HCT116 (cell line): ENCODE results near the gene DPF3. TPM values are rescaled to one million over a fixed set of nuclear protein-coding genes. Genes with fewer than 3 reads are reported as not detected.

Experiments used
- ATAC-seq: fragments of 200-7000 bp; cut with Tn5 transposase; 2 replicates; pipeline ENCODE4 v1.9.1; 2020; ENCODE audit warnings: mild to moderate bottlenecking, moderate library complexity
- BruUV-seq: library from RNA; stranded (reverse); fragments of 400-500 nt; replicated peaks from 2 replicates; lab custom pipeline; 2021; lab: Mats Ljungman, UMichigan
- CTCF ChIA-PET: fragments of 300-600 bp; sonication (Branson Sonifier 250); formaldehyde crosslinking; loops from one replicate; lab custom pipeline; 2021; ENCODE audit warnings: antibody characterized with exemption; lab: Charles Lee
- POLR2A ChIA-PET: fragments of 300-600, 350-600 bp; sonication (Branson Sonifier 250); formaldehyde crosslinking; loops from one replicate; lab custom pipeline; 2021; ENCODE audit warnings: antibody characterized with exemption; lab: Charles Lee
- RAD21 ChIA-PET, 2 experiments: fragments of 300-600 bp; sonication (Branson Sonifier 250); formaldehyde crosslinking; loops; one replicate each; lab custom pipeline; 2023; ENCODE audit warnings: low total read pairs in 2 of 2; ENCODE audit not compliant: uncharacterized antibody in 2 of 2, unreplicated experiment in 2 of 2, low non-redundant PET in 1 of 2; lab: Charles Lee
- DNase-seq: peaks from one replicate; pipeline ENCODE4 v3.0.0-alpha.2; 2010; ENCODE audit warnings: low read depth, low spot score
- H2AFZ ChIP-seq: fragments of 200-600 bp; shearing (Covaris generic), sonication (generic); 2 replicates; pipeline ENCODE4 v1.6.1; 2017; ENCODE audit warnings: low read depth, mixed run types, mixed read lengths, antibody characterized with exemption, low read length; ENCODE audit not compliant: poor library complexity, severe bottlenecking
- H3K27ac ChIP-seq: 2 replicates; pipeline ENCODE4 v1.5.1; 2012; ENCODE audit warnings: low read depth, low read length
- H3K27me3 ChIP-seq: fragments of 200-600 bp; sonication (generic); 2 replicates; pipeline ENCODE4 v1.6.1; 2016; ENCODE audit warnings: mixed run types, low read length, mixed read lengths; ENCODE audit not compliant: insufficient read depth
- H3K36me3 ChIP-seq, 2 experiments: fragments of 200-500 bp in 1 of 2; fragments of 200-600 bp in 1 of 2; sonication (Bioruptor generic) in 1 of 2; sonication (generic) in 1 of 2; 2 replicates each; pipeline versions ENCODE4 v1.5.1 to v1.6.1; 2014 to 2016; ENCODE audit warnings: low read length in 2 of 2, inconsistent platforms in 1 of 2, mixed read lengths in 1 of 2, mixed run types in 1 of 2; ENCODE audit not compliant: insufficient read depth in 2 of 2, control insufficient read depth in 1 of 2
- H3K4me1 ChIP-seq, 2 experiments: fragments of 200-600 bp in 1 of 2; sonication (generic) in 1 of 2; 2 replicates each; pipeline versions ENCODE4 v1.5.1 to v1.6.1; 2012 to 2017; ENCODE audit warnings: low read length in 2 of 2, inconsistent platforms in 1 of 2, mild to moderate bottlenecking in 1 of 2, mixed read lengths in 1 of 2, mixed run types in 1 of 2, moderate library complexity in 1 of 2; ENCODE audit not compliant: insufficient read depth in 2 of 2, control insufficient read depth in 1 of 2
- H3K4me2 ChIP-seq: fragments of 200-600 bp; sonication (generic); 2 replicates; pipeline ENCODE4 v1.6.1; 2017; ENCODE audit warnings: mixed run types, low read length, mixed read lengths
- H3K4me3 ChIP-seq, 2 experiments: fragments of 200-600 bp in 1 of 2; sonication (generic) in 1 of 2; replicated peaks in 1 of 2; 2 replicates each; pipeline ENCODE4 v1.5.1; 2011 to 2016; ENCODE audit warnings: low read length in 2 of 2, control low read depth in 1 of 2, low read depth in 1 of 2, mild to moderate bottlenecking in 1 of 2, mixed read lengths in 1 of 2, mixed run types in 1 of 2
- H3K79me2 ChIP-seq: fragments of 200-600 bp; sonication (generic); 2 replicates; pipeline ENCODE4 v1.6.1; 2017; ENCODE audit warnings: mild to moderate bottlenecking, mixed run types, low read length, moderate library complexity, mixed read lengths; ENCODE audit not compliant: insufficient read depth
- H3K9ac ChIP-seq: fragments of 200-600 bp; sonication (generic); 2 replicates; pipeline ENCODE4 v1.6.1; 2016; ENCODE audit warnings: low read length, mixed read lengths
- H3K9me2 ChIP-seq: fragments of 200-600 bp; sonication (generic), shearing (Covaris generic); 2 replicates; pipeline ENCODE4 v1.6.1; 2017; ENCODE audit warnings: mixed run types, mild to moderate bottlenecking, moderate library complexity; ENCODE audit not compliant: insufficient read depth
- H3K9me3 ChIP-seq, 2 experiments: fragments of 200-500 bp in 1 of 2; fragments of 200-600 bp in 1 of 2; sonication (Bioruptor generic) in 1 of 2; sonication (generic) in 1 of 2; 2 replicates each; pipeline ENCODE4 v1.6.1; 2014 to 2017; ENCODE audit warnings: low read length in 2 of 2, mixed read lengths in 2 of 2, inconsistent platforms in 1 of 2, low read depth in 1 of 2, mild to moderate bottlenecking in 1 of 2, mixed run types in 1 of 2, moderate library complexity in 1 of 2; ENCODE audit not compliant: control insufficient read depth in 1 of 2, insufficient read depth in 1 of 2
- H4K20me1 ChIP-seq: fragments of 200-600 bp; sonication (generic), shearing (Covaris generic); 2 replicates; pipeline ENCODE4 v1.6.1; 2017; ENCODE audit warnings: mixed run types, mild to moderate bottlenecking, moderate library complexity; ENCODE audit not compliant: insufficient read depth
- CEBPB ChIP-seq: IDR thresholded peaks from 2 replicates; pipeline ENCODE4 v1.6.1; 2012; ENCODE audit warnings: low read depth
- EGR1 ChIP-seq: IDR thresholded peaks from 2 replicates; pipeline ENCODE4 v1.6.1; 2012; ENCODE audit warnings: low read depth
- ELF1 ChIP-seq: IDR thresholded peaks from 2 replicates; pipeline ENCODE4 v1.6.1; 2012; ENCODE audit warnings: low read depth, borderline replicate concordance
- EZH2 ChIP-seq: fragments of 200-600 bp; sonication (generic); IDR thresholded peaks from 2 replicates; pipeline ENCODE4 v1.6.1; 2017; ENCODE audit warnings: antibody characterized with exemption, mixed run types
- EZH2phosphoT487 ChIP-seq: fragments of 200-600 bp; IDR thresholded peaks from 2 replicates; pipeline ENCODE4 v1.6.1; 2018; ENCODE audit warnings: antibody characterized with exemption, borderline replicate concordance
- FOSL1 ChIP-seq: IDR thresholded peaks from 2 replicates; pipeline ENCODE4 v1.6.1; 2012; ENCODE audit warnings: low read depth
- MAX ChIP-seq: IDR thresholded peaks from 2 replicates; pipeline ENCODE4 v1.6.1; 2012
- POLR2A ChIP-seq: IDR thresholded peaks from 2 replicates; pipeline ENCODE4 v1.7.0; 2011; ENCODE audit warnings: borderline replicate concordance; ENCODE audit not compliant: insufficient read depth, insufficient read length; ENCODE audit errors: extremely low read depth
- POLR2AphosphoS5 ChIP-seq: IDR thresholded peaks from 2 replicates; pipeline ENCODE4 v1.6.1; 2011; ENCODE audit warnings: mild to moderate bottlenecking, low read depth, low read length, moderate library complexity
- RAD21 ChIP-seq: IDR thresholded peaks from 2 replicates; pipeline ENCODE4 v1.6.1; 2012; ENCODE audit warnings: low read depth, mild to moderate bottlenecking
- REST ChIP-seq: IDR thresholded peaks from 2 replicates; pipeline ENCODE4 v1.6.1; 2012; ENCODE audit warnings: low read depth
- SIN3A ChIP-seq: IDR thresholded peaks from 2 replicates; pipeline ENCODE4 v1.6.1; 2012; ENCODE audit warnings: low read depth
- SP1 ChIP-seq: IDR thresholded peaks from 2 replicates; pipeline ENCODE4 v1.6.1; 2012; ENCODE audit warnings: low read depth
- SRF ChIP-seq: IDR thresholded peaks from 2 replicates; pipeline ENCODE4 v1.6.1; 2012; ENCODE audit warnings: low read depth
- TCF7L2 ChIP-seq: IDR thresholded peaks from 2 replicates; pipeline ENCODE4 v1.7.0; 2011; ENCODE audit warnings: borderline replicate concordance, inconsistent platforms; ENCODE audit not compliant: insufficient read depth, insufficient read length; ENCODE audit errors: extremely low read depth
- YY1 ChIP-seq: IDR thresholded peaks from 2 replicates; pipeline ENCODE4 v1.6.1; 2011; ENCODE audit warnings: low read length, low read depth, moderate library complexity, mild to moderate bottlenecking; ENCODE audit not compliant: insufficient replicate concordance; ENCODE audit errors: extremely low read depth
- ZBTB33 ChIP-seq: IDR thresholded peaks from 2 replicates; pipeline ENCODE4 v1.6.1; 2011; ENCODE audit warnings: mild to moderate bottlenecking, low read length, moderate library complexity; ENCODE audit not compliant: insufficient replicate concordance; ENCODE audit errors: extremely low read depth
- ZFX ChIP-seq: fragments of 450-650 bp; IDR thresholded peaks from 2 replicates; pipeline ENCODE4 v1.6.1; 2017
- ZNF274 ChIP-seq: fragments of 200-500 bp; sonication (Bioruptor generic); IDR thresholded peaks from 2 replicates; pipeline ENCODE4 v1.6.1; 2014; ENCODE audit warnings: mild to moderate bottlenecking, low read depth, low read length, inconsistent platforms
- intact Hi-C: fragments of 100-400 bp; cut with micrococcal nuclease; formaldehyde crosslinking; loops from 2 replicates; pipeline ENCODE4 v1.10.0; 2022
- total RNA-seq: library from RNA; stranded (reverse); gene quantifications from one replicate; pipeline ENCODE4 v1.2.1, GENCODE V29; 2021; ENCODE audit not compliant: unreplicated experiment

The DPF3 gene
- total RNA-seq, 1 experiment from 2014 or later = 0.27 TPM

GRCh38 chr14:72589652-72590051, 304.2 kb downstream of the DPF3 start (continued):
- TF ChIP-seq REST = no peak

- Histone ChIP-seq H3K9me3 (no peaks in the 10 kb centered on the region), H3K36me3 (no peaks in the 10 kb centered on the region), H4K20me1 (no peaks in the 10 kb centered on the region), H3K4me2 (no peak overlapping the region), H3K4me1 (no peaks in the 10 kb centered on the region), H3K27me3 (peaks cover 14% of the 10 kb centered on the region; the same call in 1 of the 2 replicates), H3K9ac (no peak overlapping the region), H3K4me3 (no peak overlapping the region), H3K9me2 (no peaks in the 10 kb centered on the region), H3K27ac (no peak overlapping the region), H2AFZ (no peak overlapping the region), H3K79me2 (no peaks in the 10 kb centered on the region)
- ATAC-seq = no peak
- no peak for DNase-seq
- ChIA-PET CTCF (no interaction called here), POLR2A (no interaction called here), RAD21 (no interaction called here)
- TF ChIP-seq POLR2AphosphoS5 = no peak
- TF ChIP-seq ZNF274 = no peak
- no peak for TF ChIP-seq POLR2A
- no peak for TF ChIP-seq EGR1
- TF ChIP-seq CEBPB = no peak
- TF ChIP-seq ELF1 = no peak
- no peak for TF ChIP-seq YY1
- TF ChIP-seq EZH2 = no peak
- no peak for TF ChIP-seq ZFX
- TF ChIP-seq TCF7L2 = no peak
- no peak for TF ChIP-seq SIN3A
- TF ChIP-seq MAX = no peak
- TF ChIP-seq SRF = no peak
- no peak for TF ChIP-seq EZH2phosphoT487
- TF ChIP-seq ZBTB33 = no peak
- no peak for TF ChIP-seq RAD21
- no peak for TF ChIP-seq SP1
- TF ChIP-seq FOSL1 = no peak
- BruUV-seq = no TSS peak
- intact Hi-C loops = no loop called here
Observed at GRCh38 chr14:72588521-72588920, 305.4 kb downstream of the DPF3 start.
